Hair follicle dermal papilla cell (primary cell): ENCODE results near the gene CREB3L4. TPM values are rescaled to one million over a fixed set of nuclear protein-coding genes. Genes with fewer than 3 reads are reported as not detected.

Source experiments
- small RNA-seq: library from RNA; depleted of rRNA; stranded (forward); fragments of <200 nt; gene quantifications from one replicate; pipeline ENCODE3, GENCODE V24; 2012
- total RNA-seq: library from RNA; depleted of rRNA; stranded (reverse); fragments of >200 nt; gene quantifications from 2 replicates; pipeline ENCODE4 v1.2.3, GENCODE V29; 2012

Gene CREB3L4, protein sequence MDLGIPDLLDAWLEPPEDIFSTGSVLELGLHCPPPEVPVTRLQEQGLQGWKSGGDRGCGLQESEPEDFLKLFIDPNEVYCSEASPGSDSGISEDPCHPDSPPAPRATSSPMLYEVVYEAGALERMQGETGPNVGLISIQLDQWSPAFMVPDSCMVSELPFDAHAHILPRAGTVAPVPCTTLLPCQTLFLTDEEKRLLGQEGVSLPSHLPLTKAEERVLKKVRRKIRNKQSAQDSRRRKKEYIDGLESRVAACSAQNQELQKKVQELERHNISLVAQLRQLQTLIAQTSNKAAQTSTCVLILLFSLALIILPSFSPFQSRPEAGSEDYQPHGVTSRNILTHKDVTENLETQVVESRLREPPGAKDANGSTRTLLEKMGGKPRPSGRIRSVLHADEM
- total RNA-seq: 4.4 and 5.0 TPM in 2 replicates

DNA sequence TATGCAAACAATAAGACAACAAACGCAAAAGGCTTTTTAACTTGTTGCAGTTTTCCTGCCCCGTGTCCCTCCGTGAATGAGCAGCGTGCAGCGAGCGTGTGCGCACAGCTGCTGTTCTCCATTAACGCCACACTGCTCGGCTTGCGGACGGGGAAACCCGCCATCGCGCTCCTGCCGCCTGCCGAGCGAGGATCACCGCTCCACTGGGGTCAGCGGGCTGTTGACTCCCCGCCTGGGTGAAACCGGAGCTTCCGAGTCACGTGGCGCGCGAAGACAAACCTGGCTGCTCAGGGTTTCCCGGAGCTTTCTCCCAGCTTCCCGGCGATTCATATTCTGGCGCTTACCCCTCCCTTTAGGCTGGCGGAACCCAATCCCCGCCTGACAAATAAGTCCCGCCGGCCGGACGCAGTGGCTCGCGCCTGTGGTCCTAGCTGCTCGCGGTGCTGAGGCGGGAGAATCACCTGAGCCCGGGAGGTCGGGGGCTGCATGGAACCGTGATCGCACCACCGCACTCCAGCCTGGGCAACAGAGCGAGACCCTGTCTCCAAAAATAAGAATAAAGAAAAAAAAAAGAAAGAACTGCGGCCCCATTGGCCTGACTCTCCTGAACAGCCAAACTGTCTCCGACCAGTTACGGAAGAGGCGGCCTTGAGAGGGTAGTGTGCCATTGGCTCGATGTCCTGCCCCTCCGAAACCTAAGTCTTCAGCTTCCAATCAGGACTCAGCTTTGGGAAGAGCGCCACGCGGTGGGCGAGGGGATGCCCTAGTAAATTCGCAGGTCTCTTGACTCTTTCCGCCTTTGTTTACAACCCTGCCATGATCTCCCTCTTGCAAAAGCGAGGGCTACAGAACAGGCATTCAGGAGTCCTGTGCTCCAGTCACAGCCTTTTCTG is at the start of gene CREB3L4:
Gene CREB3L4 (plus strand): TSS at position 796 of the 893 bp plus-strand sequence. CDS start 624 bp downstream, outside the sequence.

DNA sequence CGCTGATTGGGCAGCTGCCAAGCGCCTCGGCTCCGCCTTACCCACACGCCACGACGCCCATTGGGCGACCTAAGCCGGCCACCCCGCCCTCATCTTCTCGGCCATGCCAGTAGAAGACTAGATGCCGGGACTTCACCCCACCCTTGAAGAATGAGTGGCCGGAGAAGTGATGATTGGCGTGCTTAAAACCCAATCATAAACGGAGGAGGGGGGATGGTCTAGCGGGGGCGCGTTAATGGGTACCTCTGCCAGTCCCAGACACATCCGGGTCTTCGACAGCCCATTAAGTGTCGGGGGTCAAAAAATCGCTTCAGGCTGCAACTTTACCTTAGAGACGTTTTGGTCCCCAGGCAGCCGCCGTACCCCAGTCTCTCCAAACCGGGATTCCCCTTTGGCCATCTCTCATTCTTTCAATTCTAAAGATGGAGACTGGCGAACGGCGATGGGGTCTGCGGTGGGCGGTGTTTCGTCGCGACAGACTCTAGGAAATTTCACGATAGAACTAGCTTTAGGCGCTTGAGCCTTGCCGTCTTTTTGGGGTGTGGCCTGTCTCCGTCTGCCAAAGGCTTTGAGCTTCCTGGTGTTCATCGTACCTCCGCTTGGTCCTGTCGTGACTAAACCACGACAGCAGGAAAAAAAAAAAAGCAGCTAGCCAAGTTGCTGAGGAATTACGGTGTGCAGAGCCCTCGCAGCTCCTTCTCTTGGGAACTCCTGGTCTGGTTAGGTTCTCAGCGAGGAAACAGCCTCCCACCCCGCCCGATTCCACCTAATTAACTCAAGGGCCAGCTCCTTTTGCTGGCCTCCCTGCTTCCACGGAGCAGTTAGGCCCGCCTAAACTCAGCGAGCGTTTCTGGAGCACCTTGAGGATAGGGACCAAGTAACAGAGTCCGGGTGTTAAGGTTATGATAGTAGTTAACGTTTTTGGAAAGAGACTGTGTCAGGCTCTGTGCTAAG is 44.5 kb upstream of the CREB3L4 start, which contains the start of gene GATAD2B:
Gene GATAD2B (minus strand): TSS at position 1 of the 954 bp plus-strand sequence. CDS start 94,625 bp downstream, outside the sequence.

DNA sequence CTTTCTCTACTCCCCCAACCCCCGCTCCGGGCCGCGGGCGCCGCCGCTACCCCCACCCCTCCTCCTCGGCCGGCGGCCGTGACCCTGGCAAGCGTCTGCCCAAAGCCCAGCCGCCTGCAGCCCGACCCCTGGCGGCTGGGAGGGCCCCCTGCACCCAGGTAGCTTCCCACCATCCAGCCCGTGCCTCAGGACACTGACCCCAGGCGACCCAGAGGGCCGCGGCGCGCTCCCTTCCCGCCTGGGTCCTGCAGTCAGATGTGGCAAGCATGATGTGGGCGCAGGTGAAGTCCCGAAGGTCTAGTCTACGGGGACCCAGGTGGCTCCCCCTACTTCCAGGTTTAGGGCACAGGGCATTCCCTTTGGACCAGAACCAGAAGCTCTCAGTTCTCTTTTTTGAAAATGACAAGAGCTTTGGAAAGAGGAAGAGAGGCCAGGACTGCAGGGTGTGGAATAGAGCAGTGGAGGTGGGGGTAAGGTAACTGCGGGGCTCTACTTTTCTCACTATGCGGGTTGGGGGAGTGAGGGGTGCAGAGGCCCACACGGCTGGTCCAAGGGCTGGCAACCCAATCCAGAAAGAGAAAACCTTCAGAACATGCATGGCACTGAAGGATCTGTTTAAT is 21.0 kb upstream of the CREB3L4 start, which contains the start of gene DENND4B:
Gene DENND4B (minus strand): TSS at position 97 of the 620 bp plus-strand sequence. CDS start 2,344 bp downstream, outside the sequence.

DNA sequence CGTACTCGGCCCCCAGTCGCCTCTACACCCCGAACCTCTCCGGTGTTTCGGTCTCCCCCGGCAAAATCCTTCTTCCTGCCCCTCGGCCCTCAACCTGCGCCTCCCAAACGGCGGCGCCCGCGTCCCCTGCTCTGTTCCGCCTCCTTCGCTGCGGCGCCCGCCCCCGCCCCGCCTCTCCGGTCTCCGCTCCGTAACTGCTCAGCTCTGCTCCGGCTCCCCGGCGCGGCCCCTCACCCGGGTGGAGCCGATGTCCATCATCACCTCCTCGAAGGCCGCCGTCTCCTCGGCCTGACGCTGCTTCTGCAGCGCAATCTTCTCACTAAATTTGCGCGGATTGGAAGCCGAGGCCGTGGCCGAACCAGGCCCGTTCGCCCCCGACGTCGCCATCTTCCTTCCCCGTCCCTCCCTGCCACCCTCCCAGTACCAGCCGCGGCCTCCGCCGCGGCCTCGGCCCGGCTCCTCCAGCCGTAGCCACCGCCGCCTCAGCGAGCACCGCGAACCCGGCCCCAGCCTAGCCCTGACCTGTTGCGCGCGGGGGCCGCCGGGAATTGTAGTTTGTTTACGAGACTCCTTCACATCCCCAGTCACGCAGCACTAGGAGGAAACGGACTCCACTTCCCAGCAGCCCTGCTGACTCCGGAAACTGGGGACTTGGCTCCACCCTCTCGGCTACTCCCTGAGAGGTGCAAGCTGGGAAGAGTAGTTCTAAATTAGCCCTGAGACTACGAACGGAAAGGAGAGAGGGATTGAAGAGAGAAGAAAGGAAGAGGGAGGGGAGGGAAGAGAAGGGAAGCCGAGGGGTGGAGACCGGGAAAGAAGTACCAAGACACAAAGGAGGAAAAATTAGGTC is 9.4 kb upstream of the CREB3L4 start, which contains the start of gene CRTC2:
Gene CRTC2 (minus strand): TSS at position 502 of the 850 bp plus-strand sequence. CDS start 115 bp downstream, at position 387.

DNA sequence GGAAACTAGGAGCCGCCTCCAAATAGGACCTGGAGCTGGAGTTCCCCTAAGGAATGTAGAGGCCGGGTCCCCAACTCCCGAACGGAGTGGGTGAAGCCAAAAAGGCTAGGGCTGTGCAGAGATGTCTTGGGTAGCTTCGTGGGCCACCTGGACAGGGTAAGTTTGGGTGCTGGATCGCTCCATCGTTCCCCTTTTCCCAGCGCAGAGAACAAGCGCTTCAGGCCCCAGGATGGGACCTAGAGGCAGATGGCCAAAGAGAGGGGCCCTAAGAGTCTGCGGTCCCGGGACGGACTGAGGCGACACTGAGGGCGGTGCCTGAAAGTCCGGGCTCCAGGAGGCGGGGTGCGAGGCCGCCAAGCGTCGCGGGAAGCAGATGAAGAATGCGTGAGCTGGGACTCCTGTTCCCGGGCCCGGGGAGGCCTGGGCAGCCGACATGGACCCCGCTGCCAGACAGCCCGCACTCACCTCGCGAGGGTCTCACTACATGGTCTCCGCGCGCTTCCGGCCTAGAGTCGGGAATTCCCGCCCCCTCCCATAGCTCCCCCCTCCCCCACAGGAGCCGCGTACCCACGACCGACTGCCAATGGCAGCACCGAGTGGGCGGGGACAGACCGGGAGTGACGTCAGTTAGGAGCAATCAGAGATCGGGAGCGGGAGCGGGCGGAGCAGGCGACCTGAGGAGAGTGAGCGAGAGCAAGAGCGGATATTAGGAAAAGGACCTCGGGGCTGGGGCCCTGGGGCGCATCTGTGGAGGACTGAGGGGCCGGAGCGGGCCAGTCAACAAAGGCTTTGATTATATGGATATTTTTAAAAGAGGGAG is 4.5 kb upstream of the CREB3L4 start, which contains the start of gene SLC39A1:
Gene SLC39A1 (minus strand): TSS at position 508 of the 820 bp plus-strand sequence. CDS start 822 bp downstream, outside the sequence.

DNA sequence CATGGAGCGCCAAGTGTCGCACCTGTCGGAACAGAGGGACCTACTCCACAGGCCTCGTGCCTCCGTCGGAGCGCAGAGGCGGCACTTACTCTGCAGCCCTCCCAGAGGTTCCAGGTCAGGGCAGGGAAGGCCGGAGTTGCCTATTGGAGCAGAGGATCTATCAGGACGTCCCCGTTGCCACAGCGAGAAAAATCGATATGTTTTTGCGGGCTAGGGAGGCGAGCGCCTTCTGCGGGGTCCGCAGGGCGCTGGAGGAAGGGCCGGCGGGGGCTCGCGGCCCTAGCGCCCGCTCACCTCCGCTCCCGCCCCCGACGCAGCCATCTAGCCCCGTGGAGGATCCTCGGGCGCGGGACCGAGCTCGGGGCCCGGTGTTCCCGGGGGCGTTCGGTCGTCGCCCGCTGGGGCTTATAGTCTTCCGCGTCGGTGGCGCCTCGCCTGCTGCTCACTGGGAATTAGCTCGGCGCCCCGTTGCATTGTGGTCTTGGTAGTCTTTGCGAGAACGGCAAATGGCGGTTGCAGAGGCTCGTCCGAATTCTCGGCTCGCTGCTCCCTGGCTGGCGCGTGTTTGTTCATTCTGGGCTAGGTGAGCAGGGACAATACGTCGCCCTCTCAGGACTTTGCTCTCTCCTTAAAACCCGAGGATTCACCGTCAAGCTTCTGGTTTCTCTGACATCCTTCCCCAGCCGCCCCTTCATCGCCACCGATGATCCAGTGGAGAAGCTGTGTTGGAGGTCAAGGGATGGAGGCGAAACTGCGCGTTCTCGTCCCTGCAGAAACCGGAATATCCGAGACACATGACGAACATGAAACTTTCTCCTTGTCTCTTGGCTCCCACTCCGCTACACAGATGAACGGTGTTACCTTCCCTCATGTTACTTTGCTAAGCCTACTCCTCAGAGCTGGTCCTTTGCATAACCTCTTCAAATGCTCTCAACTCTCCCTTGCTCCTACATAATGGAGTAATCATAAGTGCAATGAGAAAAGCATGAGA is 9.8 kb downstream of the CREB3L4 start, which contains the start of gene JTB:
Gene JTB (minus strand): TSS at position 425 of the 991 bp plus-strand sequence. CDS start 422 bp downstream, at position 3.

DNA sequence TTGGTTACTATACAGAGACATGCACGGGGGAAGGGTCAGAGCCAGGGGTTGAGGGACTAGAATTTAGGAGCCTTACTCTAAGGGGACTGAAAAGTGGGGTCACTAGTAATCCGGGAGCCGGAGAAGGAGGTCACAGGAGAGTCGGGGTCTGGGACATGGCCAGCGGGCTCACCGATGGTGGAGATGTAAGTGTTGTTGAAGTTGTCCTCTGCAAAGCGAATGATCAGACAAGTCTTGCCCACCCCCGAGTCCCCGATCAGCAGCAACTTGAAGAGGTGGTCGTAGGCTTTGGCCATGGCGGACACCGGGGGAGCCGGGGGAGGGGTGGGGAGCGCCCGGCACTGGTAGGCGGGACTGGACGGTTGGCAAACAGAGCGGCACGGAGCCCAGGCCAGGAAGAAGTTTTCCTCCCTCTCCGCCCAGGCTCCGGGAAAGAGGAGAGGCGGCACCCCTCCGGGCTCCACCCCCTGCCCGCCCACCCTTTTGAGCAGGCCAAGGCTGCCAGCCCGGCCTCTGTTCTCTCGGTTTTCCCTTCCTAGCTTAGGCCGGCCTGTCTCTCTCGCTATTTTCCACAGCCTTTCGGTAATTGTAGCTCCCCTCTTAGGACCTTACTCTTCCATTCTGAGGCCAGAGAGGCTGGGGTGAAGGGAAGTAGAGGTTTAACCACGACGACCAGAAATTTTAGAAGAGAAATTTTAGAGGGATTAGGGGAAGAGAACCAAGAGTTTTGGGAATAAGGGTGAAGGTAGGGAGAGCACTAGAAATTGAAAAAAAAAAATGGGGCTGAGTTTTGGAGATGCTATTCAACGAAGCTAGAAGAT is 18.4 kb downstream of the CREB3L4 start, which contains the start of gene RAB13:
Gene RAB13 (minus strand): TSS at position 399 of the 821 bp plus-strand sequence. CDS start 103 bp downstream, at position 296.

DNA sequence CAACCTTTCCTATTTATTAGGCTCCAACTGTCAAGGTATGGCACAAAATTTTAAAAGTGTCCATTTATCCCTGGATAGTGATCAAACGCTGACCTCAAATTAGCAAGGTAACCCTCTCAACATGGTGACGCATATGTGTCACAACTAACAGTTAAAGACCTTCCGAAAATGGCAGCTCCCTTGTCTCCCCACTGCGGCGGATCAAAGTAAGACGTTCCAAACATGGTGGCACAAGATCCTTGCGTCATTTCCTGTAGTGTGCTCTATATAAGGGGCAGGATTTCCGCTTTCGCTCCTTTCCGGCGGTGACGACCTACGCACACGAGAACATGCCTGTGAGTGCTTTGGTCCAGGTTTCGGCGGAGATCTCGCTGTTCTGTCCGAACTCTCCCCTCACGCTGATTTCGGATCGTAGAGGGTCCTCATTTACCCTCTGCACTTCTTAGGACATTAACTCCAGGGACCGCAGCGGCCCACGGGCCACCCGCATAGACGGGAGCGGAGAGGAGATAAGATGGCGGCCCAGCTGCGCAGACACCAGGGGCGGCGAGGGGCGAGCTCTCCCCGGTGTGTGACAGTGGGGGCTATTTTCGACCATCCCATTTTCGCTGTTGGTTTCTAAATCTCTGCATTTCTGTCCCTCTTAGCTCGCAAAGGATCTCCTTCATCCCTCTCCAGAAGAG is 22.9 kb downstream of the CREB3L4 start, which contains the start of gene RPS27:
Gene RPS27 (plus strand): TSS at position 295 of the 683 bp plus-strand sequence. CDS start 35 bp downstream, at position 330.

Small RNAs within 50 kb of the gene (small RNA-seq; reads per million reads assigned to genes)
- gene MIR6737: not detected

Other genes starting within 250 kb of the CREB3L4 start
- gene INTS3, start 239.9 kb upstream of the CREB3L4 start, total RNA-seq: 44.7 and 53.4 TPM in 2 replicates
- 9.5 and 14.3 TPM in 2 replicates for gene SLC27A3, start 192.5 kb upstream of the CREB3L4 start, total RNA-seq
- 10.2 and 12.1 TPM in 2 replicates for gene GATAD2B, start 44.9 kb upstream of the CREB3L4 start, total RNA-seq
- gene DENND4B, start 21.2 kb upstream of the CREB3L4 start, total RNA-seq: 21.6 and 33.1 TPM in 2 replicates
- gene CRTC2, start 9.3 kb upstream of the CREB3L4 start, total RNA-seq: 7.6 and 7.8 TPM in 2 replicates
- gene SLC39A1, start 4.4 kb upstream of the CREB3L4 start, total RNA-seq: 120 and 123 TPM in 2 replicates
- gene JTB, start 9.8 kb downstream of the CREB3L4 start, total RNA-seq: 96.4 and 102 TPM in 2 replicates
- gene RAB13, start 18.4 kb downstream of the CREB3L4 start, total RNA-seq: 45.1 and 57.0 TPM in 2 replicates
- gene RPS27, start 22.9 kb downstream of the CREB3L4 start, total RNA-seq: 743 and 1,008 TPM in 2 replicates
- 0.12 and 0.16 TPM in 2 replicates for gene NUP210L, start 187.2 kb downstream of the CREB3L4 start, total RNA-seq
- 350 and 426 TPM in 2 replicates for gene TPM3, start 224.2 kb downstream of the CREB3L4 start, total RNA-seq
- gene CFAP141, start 238.4 kb downstream of the CREB3L4 start, total RNA-seq: not detected in 2 replicates